22Rv1 (cell line): ENCODE measurements around the gene SRCAP.
A peak's percentile ranks its signal among the peaks of the same experiment; 100 is the strongest.

Experiments
- CTCF ChIP-seq: fragments of 450-650 bp; IDR thresholded peaks from 2 replicates; pipeline ENCODE4 v1.5.1; 2017; ENCODE audit warnings: mild to moderate bottlenecking
- ZFX ChIP-seq: fragments of 450-650 bp; IDR thresholded peaks from 2 replicates; pipeline ENCODE4 v1.6.1; 2017; ENCODE audit warnings: antibody characterized with exemption, borderline replicate concordance

GRCh38 chr16:30657866-30658730 lies 40.9 kb upstream of the SRCAP start, which contains the start of gene FBRS:
- TF ChIP-seq CTCF (peak; percentile 94), ZFX (no peak)
